ENCODE measurements around the gene SLC5A1. TPM values are rescaled to one million over a fixed set of nuclear protein-coding genes. Genes with fewer than 3 reads are reported as not detected.

Gene SLC5A1
- total and polyA plus RNA-seq, 10 donors = 0.24 to 12.9 (median 1.9) TPM

DNA sequence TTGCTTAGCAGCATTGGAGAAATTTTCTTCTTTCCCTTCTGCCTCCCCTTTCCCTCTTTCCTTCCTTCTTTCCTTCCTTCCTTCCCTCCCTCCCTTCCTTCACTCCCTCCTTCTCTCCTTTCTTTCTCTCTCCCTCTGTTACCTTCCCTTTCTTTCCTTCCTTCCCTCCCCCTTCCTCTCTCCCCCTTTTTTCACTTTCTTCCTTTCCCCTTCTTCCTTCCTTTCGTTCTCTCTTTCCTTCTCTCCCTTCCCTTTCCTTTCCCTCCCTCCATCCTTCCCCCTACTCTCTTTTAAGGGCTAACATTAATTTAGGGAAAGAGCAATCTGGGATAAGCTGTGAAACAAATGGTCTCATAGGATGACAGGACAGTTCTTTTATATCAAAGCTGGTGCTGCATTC, 34.1 kb downstream of the SLC5A1 start:
- Histone ChIP-seq H3K4me3 (no peak overlapping the region), H3K4me1 (peaks cover 0 to 1% (median 0%) of the 10 kb centered on the region in 6 donors), H3K36me3 (no peaks in the 10 kb centered on the region), H3K27me3 (replicated peaks in 1 of 7) (peaks cover 0 to 23% (median 0%) of the 10 kb centered on the region in 7 donors), H3K27ac (no peak overlapping the region), H3K9me3 (no peaks in the 10 kb centered on the region)
- no peak for DNase-seq
- 49 to 58% (median 53%) methylated on average over 1 of the region's 1 CpG for WGBS, 5 donors
- TF ChIP-seq, protein P1, sequence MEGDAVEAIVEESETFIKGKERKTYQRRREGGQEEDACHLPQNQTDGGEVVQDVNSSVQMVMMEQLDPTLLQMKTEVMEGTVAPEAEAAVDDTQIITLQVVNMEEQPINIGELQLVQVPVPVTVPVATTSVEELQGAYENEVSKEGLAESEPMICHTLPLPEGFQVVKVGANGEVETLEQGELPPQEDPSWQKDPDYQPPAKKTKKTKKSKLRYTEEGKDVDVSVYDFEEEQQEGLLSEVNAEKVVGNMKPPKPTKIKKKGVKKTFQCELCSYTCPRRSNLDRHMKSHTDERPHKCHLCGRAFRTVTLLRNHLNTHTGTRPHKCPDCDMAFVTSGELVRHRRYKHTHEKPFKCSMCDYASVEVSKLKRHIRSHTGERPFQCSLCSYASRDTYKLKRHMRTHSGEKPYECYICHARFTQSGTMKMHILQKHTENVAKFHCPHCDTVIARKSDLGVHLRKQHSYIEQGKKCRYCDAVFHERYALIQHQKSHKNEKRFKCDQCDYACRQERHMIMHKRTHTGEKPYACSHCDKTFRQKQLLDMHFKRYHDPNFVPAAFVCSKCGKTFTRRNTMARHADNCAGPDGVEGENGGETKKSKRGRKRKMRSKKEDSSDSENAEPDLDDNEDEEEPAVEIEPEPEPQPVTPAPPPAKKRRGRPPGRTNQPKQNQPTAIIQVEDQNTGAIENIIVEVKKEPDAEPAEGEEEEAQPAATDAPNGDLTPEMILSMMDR (IDR thresholded peaks at IDR 0.05 in 8 of 11, conservative IDR thresholded peaks at IDR 0.05 in 3 of 11) = no peak
- TF ChIP-seq POLR2A (IDR thresholded peaks at IDR 0.05) (no peak), POLR2AphosphoS5 (IDR thresholded peaks at IDR 0.05) (no peak)
- intact Hi-C loops (cut with DNase I; ENCODE audit: low total_unique reads) = no loop called here

DNA sequence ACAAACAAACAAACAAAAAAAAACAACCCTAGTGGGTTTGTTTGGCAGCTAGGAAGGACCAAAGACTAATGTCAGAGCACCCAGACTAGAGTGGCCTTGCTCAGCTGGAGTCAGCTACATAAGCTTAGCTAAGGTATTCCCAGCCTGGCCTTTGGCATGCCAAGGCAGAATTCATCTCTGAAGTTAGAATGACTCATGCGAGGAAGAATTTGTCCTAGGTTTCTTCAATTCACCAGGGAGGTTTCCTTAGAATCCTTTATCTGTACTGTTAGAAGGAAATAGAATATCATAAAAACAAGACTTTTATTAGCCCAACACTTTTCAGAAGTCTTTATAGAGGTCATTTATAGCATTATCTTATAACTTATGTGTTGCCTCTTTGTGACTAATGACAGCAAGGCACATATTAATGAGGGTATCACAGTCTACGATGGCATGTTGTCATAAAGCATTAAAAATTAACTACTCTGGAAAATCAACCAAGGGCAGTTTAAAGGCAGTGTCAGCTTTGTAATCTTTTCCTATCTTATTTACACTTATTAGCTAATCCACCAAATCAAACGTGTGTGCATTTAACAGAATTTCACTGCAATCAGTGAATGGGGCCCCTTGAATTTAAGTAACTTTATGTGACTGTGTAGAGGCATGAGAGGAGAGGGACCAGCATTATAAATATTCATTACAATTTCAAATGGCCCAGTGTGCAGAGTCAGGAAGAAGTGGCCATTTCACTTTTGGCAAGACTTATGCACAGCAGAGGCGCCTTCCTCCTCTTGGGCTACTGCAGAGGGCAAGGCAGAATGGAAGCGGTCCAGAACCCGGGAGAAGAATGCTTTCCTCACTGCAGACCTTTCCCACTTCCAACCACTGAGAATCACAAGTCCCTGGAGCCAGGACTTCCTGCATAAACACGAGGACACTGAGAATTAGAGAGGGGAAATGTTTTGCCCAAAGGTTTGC, 36.3 kb downstream of the SLC5A1 start:
- TF ChIP-seq, protein P1 (IDR thresholded peaks at IDR 0.05 in 8 of 11, conservative IDR thresholded peaks at IDR 0.05 in 3 of 11) = no peak
- TF ChIP-seq POLR2AphosphoS5 (IDR thresholded peaks at IDR 0.05) = no peak
- TF ChIP-seq POLR2A (IDR thresholded peaks at IDR 0.05) = no peak
- Histone ChIP-seq H3K4me3 (no peak overlapping the region), H3K4me1 (peaks cover 0 to 9% (median 0%) of the 10 kb centered on the region in 6 donors), H3K36me3 (no peaks in the 10 kb centered on the region), H3K27me3 (replicated peaks in 1 of 7) (peaks cover 0 to 9% (median 0%) of the 10 kb centered on the region in 7 donors), H3K9me3 (no peaks in the 10 kb centered on the region), H3K27ac (no peak overlapping the region)
- intact Hi-C loops (cut with DNase I; ENCODE audit: low total_unique reads) = loop anchor here (10.0 kb wide), 1 partner anchor 105 kb away; no protein-coding TSS in a partner anchor
- no peak for DNase-seq
- WGBS, 5 donors = 58 to 71% (median 60%) methylated on average over 7 of the region's 7 CpGs

DNA sequence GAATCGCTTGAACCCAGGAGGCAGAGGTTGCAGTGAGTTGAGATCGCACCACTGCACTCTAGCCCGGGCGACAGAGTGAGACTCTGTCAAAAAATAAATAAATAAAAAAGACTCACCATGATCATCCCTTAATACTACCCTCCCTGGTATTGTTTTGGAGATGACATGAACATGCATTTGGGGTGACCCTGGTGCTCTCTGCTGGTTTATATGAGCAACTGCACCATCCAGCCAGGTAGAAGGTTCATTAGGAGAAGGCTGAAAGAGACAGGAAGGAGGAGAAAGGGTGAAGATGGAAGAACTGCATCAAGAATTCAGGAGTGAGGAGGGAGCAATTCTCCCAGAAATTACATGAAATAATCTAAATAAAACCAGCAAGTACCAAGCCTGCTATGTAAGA, 37.8 kb downstream of the SLC5A1 start:
- Histone ChIP-seq H3K27me3 (replicated peaks in 1 of 7) (no peaks in the 10 kb centered on the region), H3K4me1 (peaks cover 0 to 9% (median 0%) of the 10 kb centered on the region in 6 donors), H3K36me3 (no peaks in the 10 kb centered on the region), H3K9me3 (no peaks in the 10 kb centered on the region), H3K4me3 (no peak overlapping the region), H3K27ac (no peak overlapping the region)
- no peak for TF ChIP-seq POLR2A (IDR thresholded peaks at IDR 0.05)
- TF ChIP-seq, protein P1 (IDR thresholded peaks at IDR 0.05 in 8 of 11, conservative IDR thresholded peaks at IDR 0.05 in 3 of 11) = peak; percentile 32 to 71 (median 63)
- 85 to 91% (median 88%) methylated on average over 4 of the region's 4 CpGs for WGBS, 5 donors
- intact Hi-C loops (cut with DNase I; ENCODE audit: low total_unique reads) = loop anchor here (10.0 kb wide), 1 partner anchor 106 kb away; no protein-coding TSS in a partner anchor
- no peak for DNase-seq

DNA sequence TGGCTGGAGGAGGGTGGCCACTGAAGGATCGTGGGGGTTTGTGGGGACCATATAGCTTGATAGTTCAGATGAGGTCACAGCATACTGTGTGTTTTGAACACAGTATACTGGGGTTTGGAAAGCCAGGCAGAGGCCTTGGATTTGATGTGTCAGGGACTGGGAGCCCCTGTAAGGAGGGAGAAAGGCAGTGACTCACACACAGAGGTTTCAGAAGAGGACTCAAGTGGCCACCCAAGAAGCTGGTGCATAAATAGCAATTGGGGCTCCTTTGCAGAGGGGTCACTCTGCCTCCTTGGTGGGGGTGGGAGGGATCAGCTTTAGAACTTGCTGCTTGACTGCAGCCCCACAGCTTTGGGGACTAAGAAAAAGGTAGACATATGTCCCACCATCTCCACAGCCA, 39.3 kb downstream of the SLC5A1 start:
- intact Hi-C loops (cut with DNase I; ENCODE audit: low total_unique reads) = loop anchor here (10.0 kb wide), 1 partner anchor 108 kb away; no protein-coding TSS in a partner anchor
- TF ChIP-seq, protein P1 (IDR thresholded peaks at IDR 0.05 in 8 of 11, conservative IDR thresholded peaks at IDR 0.05 in 3 of 11) = no peak
- TF ChIP-seq POLR2A (IDR thresholded peaks at IDR 0.05) (no peak), POLR2AphosphoS5 (IDR thresholded peaks at IDR 0.05) (no peak)

More for the DNA sequence above, 39.3 kb downstream of the SLC5A1 start:
- Histone ChIP-seq H3K4me1 (peaks cover 0 to 9% (median 0%) of the 10 kb centered on the region in 6 donors), H3K4me3 (no peak overlapping the region), H3K9me3 (no peaks in the 10 kb centered on the region), H3K27me3 (replicated peaks in 1 of 7) (peaks cover 0 to 2% (median 0%) of the 10 kb centered on the region in 7 donors), H3K27ac (peak overlapping the region in 4 of 8 donors; percentile 11 to 40 (median 34)), H3K36me3 (no peaks in the 10 kb centered on the region)
- WGBS, 5 donors = 50 to 78% (median 70%) methylated on average over 1 of the region's 1 CpG
- no peak for DNase-seq

Data from spleen (tissue), 11 donors.